MM.1S (cell line): ENCODE data around the gene CFAP97D1.

Experiments
- DNase-seq: peaks from one replicate; pipeline ENCODE4 v3.0.0-alpha.2; 2015
- H2AFZ ChIP-seq: fragments of 300-600 bp; sonication (generic); 2 replicates; pipeline ENCODE4 v1.6.0; 2016; ENCODE audit warnings: antibody characterized with exemption, low read length
- H3F3A ChIP-seq: fragments of 300-600 bp; sonication (generic); 2 replicates; pipeline ENCODE4 v1.6.1; 2016; ENCODE audit warnings: mild to moderate bottlenecking, antibody characterized with exemption, low read length, moderate library complexity, mixed read lengths; ENCODE audit not compliant: insufficient read depth
- H3K27ac ChIP-seq: fragments of 300-600 bp; sonication (generic); 2 replicates; pipeline ENCODE4 v1.5.1; 2016; ENCODE audit warnings: mild to moderate bottlenecking, low read length
- H3K27me3 ChIP-seq: fragments of 300-600 bp; sonication (generic); replicated peaks from 2 replicates; pipeline ENCODE4 v1.6.0; 2016; ENCODE audit warnings: low read length; ENCODE audit not compliant: insufficient read depth
- H3K36me3 ChIP-seq: fragments of 300-600 bp; sonication (generic); replicated peaks from 2 replicates; pipeline ENCODE4 v1.6.1; 2016; ENCODE audit warnings: mild to moderate bottlenecking, low read length, mixed read lengths; ENCODE audit not compliant: insufficient read depth
- H3K4me1 ChIP-seq: fragments of 300-600 bp; sonication (generic); 2 replicates; pipeline ENCODE4 v1.6.1; 2016; ENCODE audit warnings: low read length, mixed read lengths
- H3K4me2 ChIP-seq: fragments of 300-600 bp; sonication (generic); 2 replicates; pipeline ENCODE4 v1.6.0; 2016; ENCODE audit warnings: low read depth, low read length
- H3K4me3 ChIP-seq: fragments of 300-600 bp; sonication (generic); 2 replicates; pipeline ENCODE4 v1.5.1; 2016; ENCODE audit warnings: low read length, mixed read lengths
- H3K79me2 ChIP-seq: fragments of 300-600 bp; sonication (generic); 2 replicates; pipeline ENCODE4 v1.6.1; 2016; ENCODE audit warnings: mixed run types, low read length, mixed read lengths
- H3K9ac ChIP-seq: fragments of 300-600 bp; sonication (generic); 2 replicates; pipeline ENCODE4 v1.6.1; 2016; ENCODE audit warnings: low read length, mixed read lengths
- H3K9me2 ChIP-seq: fragments of 300-600 bp; sonication (generic); replicated peaks from 2 replicates; pipeline ENCODE4 v1.6.1; 2016; ENCODE audit warnings: mild to moderate bottlenecking, low read length, mixed read lengths; ENCODE audit not compliant: insufficient read depth
- H3K9me3 ChIP-seq: fragments of 300-600 bp; sonication (generic); replicated peaks from 2 replicates; pipeline ENCODE4 v1.6.1; 2016; ENCODE audit warnings: mild to moderate bottlenecking, low read length, mixed read lengths; ENCODE audit not compliant: insufficient read depth
- H4K20me1 ChIP-seq: fragments of 300-600 bp; sonication (generic); 2 replicates; pipeline ENCODE4 v1.6.1; 2016; ENCODE audit warnings: mild to moderate bottlenecking, low read length, moderate library complexity, mixed read lengths; ENCODE audit not compliant: insufficient read depth
- CTCF ChIP-seq: fragments of 300-600 bp; sonication (generic); IDR thresholded peaks from 2 replicates; pipeline ENCODE4 v1.5.1; 2016; ENCODE audit warnings: antibody characterized with exemption, low read length, mixed read lengths
- EZH2 ChIP-seq: fragments of 300-600 bp; sonication (generic); optimal IDR thresholded peaks from 2 replicates; pipeline ENCODE3; 2017; ENCODE audit warnings: low read depth, mild to moderate bottlenecking, antibody characterized with exemption, low read length, mixed read lengths
- EZH2phosphoT487 ChIP-seq: fragments of 300-600 bp; sonication (generic); IDR thresholded peaks from 2 replicates; pipeline ENCODE4 v1.6.1; 2018; ENCODE audit warnings: antibody characterized with exemption, low read length

The CFAP97D1 gene

GRCh38 chr17:43810226-43810715 lies 30.0 kb downstream of the CFAP97D1 start:
- Histone ChIP-seq H2AFZ (no peak overlapping the region), H3K27me3 (peaks cover 44% of the 10 kb centered on the region), H3K4me2 (no peak overlapping the region)

DNA sequence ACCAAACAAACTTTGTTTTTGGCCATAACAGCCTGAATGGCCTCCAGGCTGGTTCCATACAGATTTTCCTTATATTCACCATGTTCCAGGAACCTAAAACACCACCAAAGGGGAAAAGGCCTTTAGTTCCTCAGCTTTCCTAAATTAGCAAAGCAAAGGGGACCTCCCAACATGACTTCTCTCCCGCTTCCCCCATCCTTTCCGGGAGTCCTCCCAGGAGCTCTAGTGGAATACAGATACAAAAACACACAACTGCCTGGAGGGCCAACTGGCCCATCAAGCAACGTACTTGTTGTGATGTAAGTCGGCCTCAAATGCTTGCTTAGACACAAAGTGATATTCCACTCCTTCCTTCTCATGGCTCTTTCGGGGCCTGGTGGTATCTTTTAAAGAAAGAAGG lies 30.6 kb downstream of the CFAP97D1 start:
- Histone ChIP-seq H3K4me3 (no peak overlapping the region), H4K20me1 (no peaks in the 10 kb centered on the region), H3K27me3 (peaks cover 38% of the 10 kb centered on the region), H3K36me3 (no peaks in the 10 kb centered on the region), H3K9ac (no peak overlapping the region), H3K9me2 (no peaks in the 10 kb centered on the region), H3K4me1 (no peaks in the 10 kb centered on the region), H3F3A (no peaks in the 10 kb centered on the region), H3K9me3 (no peaks in the 10 kb centered on the region), H3K79me2 (no peaks in the 10 kb centered on the region), H3K27ac (no peak overlapping the region), H2AFZ (no peak overlapping the region), H3K4me2 (no peak overlapping the region)
- TF ChIP-seq EZH2phosphoT487, result no peak
- no peak for TF ChIP-seq CTCF
- no peak for TF ChIP-seq EZH2
- DNase-seq, result no peak

More at GRCh38 chr17:43810226-43810715, 30.0 kb downstream of the CFAP97D1 start:
- H4K20me1 ChIP-seq, result no peaks in the 10 kb centered on the region
- no peaks in the 10 kb centered on the region for H3K4me1 ChIP-seq
- H3K4me3 ChIP-seq, result no peak overlapping the region
- no peaks in the 10 kb centered on the region for H3K79me2 ChIP-seq
- no peak overlapping the region for H3K27ac ChIP-seq
- DNase-seq, result no peak
- no peaks in the 10 kb centered on the region for H3K9me2 ChIP-seq
- H3K9me3 ChIP-seq, result no peaks in the 10 kb centered on the region
- no peaks in the 10 kb centered on the region for H3F3A ChIP-seq
- no peaks in the 10 kb centered on the region for H3K36me3 ChIP-seq
- no peak overlapping the region for H3K9ac ChIP-seq
- no peak for TF ChIP-seq CTCF
- TF ChIP-seq EZH2phosphoT487, result no peak
- no peak for TF ChIP-seq EZH2

DNA sequence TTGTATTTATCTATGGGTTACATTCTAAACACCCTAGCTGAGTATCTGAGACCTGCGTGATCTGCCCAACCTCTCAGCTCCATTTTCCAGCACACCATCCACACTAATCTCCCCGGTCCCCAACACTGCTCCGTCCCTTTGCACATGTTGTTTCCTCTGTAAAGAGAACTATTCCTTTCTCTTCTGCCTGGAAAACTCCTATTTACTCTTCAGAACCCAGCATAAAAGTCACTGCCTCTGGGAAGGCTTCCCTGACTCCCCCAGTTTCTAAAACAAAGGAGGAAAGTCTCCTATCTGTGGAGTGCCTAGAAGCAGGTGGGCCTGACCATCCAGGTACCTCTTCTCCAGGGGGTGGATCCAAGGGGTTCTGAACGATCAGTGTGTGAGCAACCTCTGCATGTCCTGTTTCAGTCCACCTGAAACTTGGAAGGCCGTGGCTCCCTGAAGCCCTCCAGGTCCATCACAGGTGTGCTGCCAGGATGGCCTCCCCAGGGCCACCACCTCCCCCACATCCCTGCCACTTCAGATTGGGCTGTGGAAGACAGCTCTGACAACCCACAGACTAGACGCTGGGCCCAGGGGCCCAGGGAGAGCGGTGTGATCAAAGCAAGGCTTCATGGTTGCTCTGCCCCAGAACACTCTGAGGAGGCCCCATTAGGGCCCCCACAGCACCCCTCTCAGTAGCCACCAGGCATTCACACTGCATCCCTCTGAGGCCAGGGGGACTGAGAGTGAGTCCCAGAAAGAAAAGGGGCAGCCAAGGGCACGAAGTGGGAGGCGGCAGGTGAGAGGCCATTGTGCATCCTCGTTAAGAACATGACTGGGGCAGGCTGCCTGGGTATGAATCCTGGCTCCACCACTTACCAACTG lies 32.4 kb downstream of the CFAP97D1 start:
- H3F3A ChIP-seq, result no peaks in the 10 kb centered on the region
- no peak overlapping the region for H3K27ac ChIP-seq
- no peak overlapping the region for H3K9ac ChIP-seq

More for the DNA sequence above, 32.4 kb downstream of the CFAP97D1 start:
- Histone ChIP-seq H3K4me3 (no peak overlapping the region), H2AFZ (no peak overlapping the region), H3K27me3 (peaks cover 38% of the 10 kb centered on the region), H3K79me2 (no peaks in the 10 kb centered on the region), H3K36me3 (no peaks in the 10 kb centered on the region), H3K4me1 (no peaks in the 10 kb centered on the region), H3K9me2 (no peaks in the 10 kb centered on the region), H4K20me1 (no peaks in the 10 kb centered on the region), H3K9me3 (no peaks in the 10 kb centered on the region), H3K4me2 (no peak overlapping the region)
- no peak for TF ChIP-seq EZH2
- TF ChIP-seq EZH2phosphoT487, result no peak
- TF ChIP-seq CTCF, result no peak
- DNase-seq, result no peak
